Stimulated activated CD4-positive, alpha-beta T cell treated with anti-CD3 and anti-CD28 coated beads, TNF-alpha, amount 100 ng/mL, for 4 hours (primary cell): ENCODE measurements around the gene SPEM1.

ENCODE experiments used
- DNase-seq, 3 experiments: peaks; one replicate each; pipeline ENCODE4 v3.0.0-alpha.2; 2020; ENCODE audit warnings: low read depth in 3 of 3

The SPEM1 gene

GRCh38 chr17:7421186-7421585, 1.1 kb downstream of the SPEM1 start:
- DNase-seq, result no peak

DNA sequence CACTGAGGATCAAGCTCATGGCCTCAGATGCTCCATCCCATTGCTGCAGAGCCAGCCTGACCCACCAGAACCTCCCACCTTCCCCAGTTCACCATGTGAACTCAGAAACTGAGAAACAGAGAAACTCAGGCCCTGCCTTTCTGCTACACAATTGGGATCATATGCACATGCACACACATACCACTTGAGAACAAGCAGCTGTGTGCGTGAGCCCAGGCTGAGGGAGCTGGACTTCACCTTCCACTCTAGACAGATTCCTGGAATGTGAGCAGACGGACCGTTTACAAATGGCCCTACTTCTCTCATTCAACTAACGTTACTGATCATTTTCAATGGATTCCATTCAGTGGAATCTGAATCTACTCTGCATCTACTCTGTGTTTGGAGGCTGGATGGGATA, 3.6 kb downstream of the SPEM1 start:
- DNase-seq, result no peak

DNA sequence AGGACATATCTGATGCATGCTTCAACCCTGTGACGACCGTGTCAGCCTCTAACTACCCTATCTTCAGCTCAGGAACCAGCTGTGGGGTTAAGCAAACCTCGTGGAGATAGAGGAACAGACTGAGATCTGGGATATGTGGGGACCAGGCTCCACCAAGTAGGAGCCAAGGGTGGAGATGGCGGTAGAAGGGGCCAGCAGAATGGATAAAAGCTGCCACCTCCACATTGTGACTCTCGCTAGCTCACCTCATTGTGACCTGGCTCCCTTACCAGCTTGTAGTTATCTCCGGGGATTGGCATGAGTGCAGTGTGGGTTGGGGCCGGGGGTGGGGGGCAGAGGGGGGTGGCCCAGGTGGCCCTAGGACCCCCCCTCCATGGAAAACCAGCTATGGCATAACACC, 5.2 kb downstream of the SPEM1 start, which contains the start of gene SPEM2:
Gene SPEM2 (plus strand): TSS at position 301 of the 400 bp plus-strand sequence. CDS start 73 bp downstream, at position 374.
- no peak for DNase-seq

- no peak for DNase-seq
Observed at GRCh38 chr17:7425756-7426155, 5.6 kb downstream of the SPEM1 start.

- no peak for DNase-seq
Observed at GRCh38 chr17:7426203-7426863, 6.2 kb downstream of the SPEM1 start.

GRCh38 chr17:7426896-7427489, 6.9 kb downstream of the SPEM1 start:
- DNase-seq, result no peak

- DNase-seq, result no peak
Observed at GRCh38 chr17:7427549-7427948, 7.4 kb downstream of the SPEM1 start.

- no peak for DNase-seq
Observed at GRCh38 chr17:7428557-7428956, 8.4 kb downstream of the SPEM1 start, which contains the start of gene SPEM3. TSS of gene SPEM3 (plus strand) at chr17:7428857. CDS start at chr17:7428903, 46 bp downstream.

DNA sequence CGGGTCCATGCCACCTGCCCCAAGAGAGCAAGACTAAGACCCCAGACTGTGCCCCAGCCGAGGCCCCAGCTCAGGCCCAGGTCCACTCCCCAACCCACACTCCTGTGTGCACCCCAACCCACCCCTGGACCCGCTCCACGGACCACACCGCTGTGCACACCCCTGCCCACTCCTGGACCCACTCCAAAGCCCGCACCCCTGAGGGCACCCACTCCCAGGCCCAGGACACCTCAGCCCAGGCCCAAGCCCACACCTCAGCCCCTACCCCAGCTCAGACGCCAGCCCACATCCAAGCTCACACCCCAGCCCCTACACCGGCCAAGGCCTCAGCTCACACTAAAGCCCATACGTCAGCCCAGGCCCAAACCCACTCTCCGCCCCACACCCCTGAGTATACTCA, 9.6 kb downstream of the SPEM1 start:
- no peak for DNase-seq

DNA sequence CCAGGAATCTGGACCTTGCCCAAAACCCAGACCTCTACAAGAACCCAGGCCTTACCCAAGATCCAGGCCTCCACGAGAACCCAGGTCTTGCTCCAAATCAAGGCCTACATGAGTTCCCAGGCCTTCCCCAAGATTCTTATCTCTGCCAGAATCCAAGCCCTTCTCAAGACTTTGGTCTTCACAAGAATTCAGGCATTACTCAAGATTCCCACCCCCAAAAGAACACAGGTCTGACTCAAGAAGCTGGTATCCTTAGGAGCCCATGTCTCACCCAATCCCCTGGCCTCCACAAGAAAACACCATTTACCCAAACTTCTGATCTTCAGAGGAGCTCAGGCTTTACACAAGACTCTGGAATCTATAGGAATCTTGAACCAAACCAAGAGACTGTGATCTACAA, 11.1 kb downstream of the SPEM1 start:
- no peak for DNase-seq

GRCh38 chr17:7432296-7432695, 12.2 kb downstream of the SPEM1 start:
- DNase-seq, result no peak

DNA sequence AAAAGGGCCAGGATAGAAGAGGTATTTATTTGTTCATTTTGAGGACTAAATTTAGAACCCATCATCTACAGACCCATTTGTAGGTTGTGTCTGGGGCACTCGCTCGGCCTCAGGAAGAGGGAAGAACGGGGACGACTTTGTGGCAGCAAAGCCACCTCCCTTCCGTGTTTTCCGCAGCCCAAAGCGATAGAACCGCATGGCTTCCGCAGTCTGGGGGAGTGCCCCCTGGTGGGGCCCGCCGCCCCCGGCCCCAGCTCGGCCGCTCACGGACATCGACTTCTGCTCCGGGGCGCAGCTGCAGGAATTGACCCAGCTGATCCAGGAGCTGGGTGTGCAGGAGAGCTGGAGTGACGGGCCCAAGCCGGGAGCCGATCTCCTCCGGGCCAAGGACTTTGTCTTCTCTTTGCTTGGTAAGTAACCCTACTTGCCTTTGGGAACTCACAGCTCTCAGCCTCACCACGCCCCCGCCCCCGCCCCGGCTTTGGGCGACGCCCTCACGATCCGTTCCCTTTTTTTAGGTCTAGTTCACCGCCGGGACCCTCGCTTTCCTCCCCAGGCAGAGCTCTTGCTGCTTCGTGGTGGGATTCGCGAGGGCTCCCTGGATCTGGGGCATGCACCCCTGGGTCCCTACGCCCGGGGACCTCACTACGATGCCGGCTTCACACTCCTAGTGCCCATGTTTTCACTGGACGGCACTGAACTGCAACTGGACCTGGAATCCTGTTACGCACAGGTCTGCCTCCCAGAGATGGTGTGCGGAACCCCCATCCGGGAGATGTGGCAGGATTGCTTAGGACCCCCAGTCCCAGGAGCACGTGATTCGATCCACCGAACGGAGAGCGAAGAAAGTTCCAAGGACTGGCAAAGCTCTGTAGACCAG, 15.8 kb downstream of the SPEM1 start:
- peak in 2 of 3 experiments; percentile 28 to 48 for DNase-seq

- DNase-seq, result peak; percentile 62 to 71 (median 68)
Observed at GRCh38 chr17:7436556-7437368, 16.6 kb downstream of the SPEM1 start.

DNA sequence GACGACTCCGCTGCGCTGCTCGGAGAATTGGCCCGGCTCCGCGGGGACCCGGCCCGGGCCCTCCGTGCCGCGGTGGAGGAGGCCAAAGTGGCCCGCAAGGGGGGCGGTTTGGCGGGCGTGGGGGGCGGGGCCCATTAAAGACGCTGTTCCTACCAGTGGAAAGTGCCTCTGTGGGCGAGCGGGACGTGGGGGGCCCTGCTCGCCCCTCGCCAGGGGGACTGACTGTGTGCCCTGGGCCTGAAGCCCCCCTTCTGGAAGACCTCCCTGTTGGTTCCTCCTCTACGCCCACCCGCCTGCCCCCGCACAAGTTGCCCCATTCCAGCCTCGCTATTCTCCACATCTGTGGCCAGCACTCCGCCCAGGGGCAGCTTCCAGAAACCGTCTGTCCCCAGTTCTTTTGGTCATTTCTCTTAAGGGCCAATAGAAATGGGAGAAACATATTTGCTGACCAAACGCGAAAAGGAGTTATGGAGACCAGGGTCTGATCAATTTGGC, 17.3 kb downstream of the SPEM1 start:
- no peak for DNase-seq

DNA sequence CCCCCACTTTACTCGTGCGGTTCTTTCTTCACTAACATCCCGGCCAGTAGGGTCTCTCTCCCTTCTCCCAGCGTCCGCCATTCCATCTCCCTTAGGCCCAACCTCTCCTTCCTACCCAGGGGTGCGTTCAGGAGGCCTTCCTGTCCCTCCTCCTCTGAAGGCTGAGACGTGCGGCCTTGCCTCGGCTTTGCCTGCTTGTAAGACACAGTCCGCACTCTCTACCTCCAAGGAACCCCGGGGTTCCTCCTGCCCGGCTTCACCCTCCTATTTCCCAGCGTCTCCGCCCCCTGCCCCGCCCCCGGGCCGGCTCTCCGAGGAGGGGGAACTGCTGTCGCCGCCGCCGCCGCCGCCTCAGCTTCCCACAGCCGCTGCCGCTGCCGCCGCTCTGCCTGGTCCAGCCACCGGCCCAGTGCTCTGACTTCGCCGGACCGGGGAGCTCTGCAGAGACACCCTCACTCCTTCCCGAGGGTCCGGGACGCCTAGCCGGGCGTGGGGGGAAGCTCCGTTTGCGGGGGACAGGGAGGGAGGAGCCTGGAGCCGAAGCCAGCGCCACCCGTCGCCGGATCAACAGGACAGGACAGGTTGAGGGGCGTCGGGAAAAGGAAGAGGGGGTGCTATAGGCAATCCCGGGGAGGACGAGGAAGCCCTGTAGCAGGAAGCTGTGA, 18.0 kb downstream of the SPEM1 start:
- peak in 2 of 3 experiments; percentile 40 to 53 for DNase-seq

- DNase-seq, result no peak
Observed at GRCh38 chr17:7438656-7439460, 18.7 kb downstream of the SPEM1 start.

- no peak for DNase-seq
Observed at GRCh38 chr17:7439462-7440112, 19.5 kb downstream of the SPEM1 start, which contains the start of gene FGF11. TSS of gene FGF11 (plus strand) at chr17:7439512. CDS start at chr17:7439621, 109 bp downstream.

GRCh38 chr17:7440113-7440833, 20.1 kb downstream of the SPEM1 start:
- no peak for DNase-seq

- DNase-seq, result no peak
Observed at GRCh38 chr17:7440834-7441195, 20.7 kb downstream of the SPEM1 start.
